Activated CD4-positive, alpha-beta T cell treated with anti-CD3 and anti-CD28 coated beads, Interleukin-2, amount 10 ng/mL, durations not matched to agents 24 days and 14 days (primary cell): ENCODE measurements around the gene ZNF232. TPM values are rescaled to one million over a fixed set of nuclear protein-coding genes. Genes with fewer than 3 reads are reported as not detected.
"Not testable (repeated sequence)": the region's sequence is repeated elsewhere in the genome, so short reads cannot be mapped to it uniquely, and the experiment has no call there.

Source experiments
- DNase-seq: peaks from one replicate; pipeline ENCODE4 v3.0.0; 2022
- H3K27ac Mint-ChIP-seq: one replicate; pipeline ENCODE4 v1.8.0; 2022; ENCODE audit warnings: mild to moderate bottlenecking, mixed read lengths
- H3K27me3 Mint-ChIP-seq: one replicate; pipeline ENCODE4 v1.8.0; 2022; ENCODE audit warnings: mixed read lengths
- H3K36me3 Mint-ChIP-seq: one replicate; pipeline ENCODE4 v1.8.0; 2022; ENCODE audit warnings: low read depth, mild to moderate bottlenecking, mixed read lengths
- H3K4me1 Mint-ChIP-seq: one replicate; pipeline ENCODE4 v1.8.0; 2021; ENCODE audit warnings: mixed read lengths
- H3K4me3 Mint-ChIP-seq: one replicate; pipeline ENCODE4 v1.8.0; 2022; ENCODE audit warnings: mild to moderate bottlenecking, moderate library complexity, mixed read lengths
- H3K9me3 Mint-ChIP-seq: one replicate; pipeline ENCODE4 v1.8.0; 2021; ENCODE audit warnings: mixed read lengths
- intact Hi-C: fragments of 100-400 bp; cut with micrococcal nuclease; formaldehyde crosslinking; loops from one replicate; pipeline ENCODE4 v1.15.1; 2023
- total RNA-seq: library from RNA; stranded (reverse); gene quantifications from 2 replicates; pipeline ENCODE4 v1.2.3, GENCODE V29; 2022

The ZNF232 gene
- total RNA-seq, 1 donor from 2014 or later: 17.4 TPM

- H3K27ac Mint-ChIP-seq, H3K4me1 Mint-ChIP-seq, DNase-seq, intact Hi-C loops, H3K36me3 Mint-ChIP-seq, H3K9me3 Mint-ChIP-seq, H3K4me3 Mint-ChIP-seq: not testable (repeated sequence)
- peaks cover 22% of the 10 kb centered on the region for H3K27me3 Mint-ChIP-seq
Observed at GRCh38 chr17:5124125-5124760, 12.6 kb upstream of the ZNF232 start.

GRCh38 chr17:5123343-5124124 is 11.9 kb upstream of the ZNF232 start:
- Mint-ChIP-seq H3K4me3 (no peak overlapping the region), H3K9me3 (no peaks in the 10 kb centered on the region), H3K4me1 (no peaks in the 10 kb centered on the region), H3K27ac (no peak overlapping the region), H3K27me3 (peaks cover 25% of the 10 kb centered on the region), H3K36me3 (no peaks in the 10 kb centered on the region)
- intact Hi-C loops: no loop called here
- no peak for DNase-seq

GRCh38 chr17:5122586-5123342 is 11.1 kb upstream of the ZNF232 start:
- Mint-ChIP-seq H3K4me3 (peak overlapping the region; percentile 42), H3K27me3 (peaks cover 30% of the 10 kb centered on the region), H3K4me1 (no peaks in the 10 kb centered on the region), H3K27ac (no peak overlapping the region), H3K36me3 (no peaks in the 10 kb centered on the region), H3K9me3 (no peaks in the 10 kb centered on the region)
- no peak for DNase-seq
- intact Hi-C loops: no loop called here

- H3K27ac Mint-ChIP-seq, H3K36me3 Mint-ChIP-seq, H3K4me1 Mint-ChIP-seq, DNase-seq, intact Hi-C loops, H3K4me3 Mint-ChIP-seq, H3K9me3 Mint-ChIP-seq: not testable (repeated sequence)
- peaks cover 35% of the 10 kb centered on the region for H3K27me3 Mint-ChIP-seq
Observed at GRCh38 chr17:5122056-5122455, 10.4 kb upstream of the ZNF232 start.

GRCh38 chr17:5121186-5121841 is 9.6 kb upstream of the ZNF232 start:
- Mint-ChIP-seq H3K9me3 (no peaks in the 10 kb centered on the region), H3K4me3 (peak overlapping the region; percentile 39), H3K27ac (no peak overlapping the region), H3K4me1 (no peaks in the 10 kb centered on the region), H3K36me3 (no peaks in the 10 kb centered on the region), H3K27me3 (peaks cover 42% of the 10 kb centered on the region)
- DNase-seq: no peak
- intact Hi-C loops: no loop called here

- H3K4me1 Mint-ChIP-seq, H3K27ac Mint-ChIP-seq, H3K36me3 Mint-ChIP-seq, H3K4me3 Mint-ChIP-seq, DNase-seq, intact Hi-C loops, H3K9me3 Mint-ChIP-seq: not testable (repeated sequence)
- H3K27me3 Mint-ChIP-seq: peaks cover 43% of the 10 kb centered on the region
Observed at GRCh38 chr17:5120436-5121185, 8.9 kb upstream of the ZNF232 start.

- H3K4me3 Mint-ChIP-seq: no peak overlapping the region
- no peak overlapping the region for H3K27ac Mint-ChIP-seq
- H3K9me3 Mint-ChIP-seq: no peaks in the 10 kb centered on the region
- peaks cover 47% of the 10 kb centered on the region for H3K27me3 Mint-ChIP-seq
- no peaks in the 10 kb centered on the region for H3K4me1 Mint-ChIP-seq
- intact Hi-C loops: no loop called here
- H3K36me3 Mint-ChIP-seq: peaks cover 2% of the 10 kb centered on the region
- no peak for DNase-seq
Observed at GRCh38 chr17:5120036-5120435, 8.4 kb upstream of the ZNF232 start.

GRCh38 chr17:5118219-5118618 is 6.5 kb upstream of the ZNF232 start:
- H3K4me1 Mint-ChIP-seq: no peaks in the 10 kb centered on the region
- no peak for DNase-seq
- intact Hi-C loops: no loop called here
- peaks cover 42% of the 10 kb centered on the region for H3K27me3 Mint-ChIP-seq
- peaks cover 17% of the 10 kb centered on the region for H3K36me3 Mint-ChIP-seq
- H3K27ac Mint-ChIP-seq: no peak overlapping the region
- H3K9me3 Mint-ChIP-seq: peaks cover 3% of the 10 kb centered on the region
- H3K4me3 Mint-ChIP-seq: no peak overlapping the region

- Mint-ChIP-seq H3K36me3 (peaks cover 24% of the 10 kb centered on the region), H3K9me3 (peaks cover 3% of the 10 kb centered on the region), H3K4me1 (peaks cover 5% of the 10 kb centered on the region), H3K4me3 (no peak within 1 kb of the TSS), H3K27me3 (peaks cover 32% of the 10 kb centered on the region), H3K27ac (no peak within 1 kb of the TSS)
- DNase-seq: no peak
- intact Hi-C loops: no loop called here
Observed at GRCh38 chr17:5115673-5116651, 4.3 kb upstream of the ZNF232 start, which contains the start of gene USP6. TSS of gene USP6 (plus strand) at chr17:5116032. CDS start at chr17:5130368, 14,336 bp downstream.

- Mint-ChIP-seq H3K4me3 (peak overlapping the region; percentile 85), H3K27ac (peak overlapping the region; percentile 63), H3K36me3 (peaks cover 70% of the 10 kb centered on the region), H3K4me1 (peaks cover 15% of the 10 kb centered on the region), H3K27me3 (peaks cover 9% of the 10 kb centered on the region), H3K9me3 (peaks cover 21% of the 10 kb centered on the region)
- DNase-seq: no peak
- intact Hi-C loops: loop anchor here (1.0 to 2.0 kb wide), 2 partner anchors 32 to 81 kb away; partner anchors contain the start of gene ZFP3
Observed at GRCh38 chr17:5110816-5111215, 862 bp downstream of the ZNF232 start.

- Mint-ChIP-seq H3K36me3 (peaks cover 29% of the 10 kb centered on the region), H3K4me1 (no peaks in the 10 kb centered on the region), H3K27me3 (peaks cover 13% of the 10 kb centered on the region), H3K4me3 (no peak overlapping the region), H3K9me3 (peaks cover 25% of the 10 kb centered on the region), H3K27ac (no peak overlapping the region)
- no peak for DNase-seq
- intact Hi-C loops: loop anchor here (10.0 kb wide), 1 partner anchor 64 kb away; no protein-coding TSS in a partner anchor
Observed at GRCh38 chr17:5100832-5101231, 10.8 kb downstream of the ZNF232 start.

- peaks cover 17% of the 10 kb centered on the region for H3K27me3 Mint-ChIP-seq
- peaks cover 34% of the 10 kb centered on the region for H3K9me3 Mint-ChIP-seq
- H3K27ac Mint-ChIP-seq: no peak overlapping the region
- no peaks in the 10 kb centered on the region for H3K4me1 Mint-ChIP-seq
- peaks cover 24% of the 10 kb centered on the region for H3K36me3 Mint-ChIP-seq
- intact Hi-C loops: no loop called here
- H3K4me3 Mint-ChIP-seq: no peak overlapping the region
- DNase-seq: no peak
Observed at GRCh38 chr17:5099271-5099670, 12.4 kb downstream of the ZNF232 start.
